Fibroblast of mammary gland (primary cell): Measurements from ENCODE around the gene ANXA11.
A peak's percentile ranks its signal among the peaks of the same experiment; 100 is the strongest.
"Not testable (repeated sequence)": the region's sequence is repeated elsewhere in the genome, so short reads cannot be mapped to it uniquely, and the experiment has no call there.

Experiments used
- DNase-seq: peaks from one replicate; pipeline ENCODE4 v3.0.0-alpha.2; 2010; ENCODE audit warnings: low read depth
- H3K4me3 ChIP-seq: 2 replicates; pipeline ENCODE4 v1.5.1; 2011; ENCODE audit warnings: low read depth, mild to moderate bottlenecking, low read length, moderate library complexity; ENCODE audit not compliant: control insufficient read depth
- CTCF ChIP-seq: conservative IDR thresholded peaks from 2 replicates; pipeline ENCODE4 v1.5.1; 2011; ENCODE audit warnings: low read depth, low read length, inconsistent platforms; ENCODE audit not compliant: control insufficient read depth, insufficient read depth

The ANXA11 gene

GRCh38 chr10:80153460-80153859, 51.9 kb downstream of the ANXA11 start:
- DNase-seq = no peak
- TF ChIP-seq CTCF = no peak
- H3K4me3 ChIP-seq = no peak overlapping the region

- no peak for DNase-seq
- no peak overlapping the region for H3K4me3 ChIP-seq
- no peak for TF ChIP-seq CTCF
Measured at GRCh38 chr10:80152820-80153219, 52.5 kb downstream of the ANXA11 start.

- DNase-seq = no peak
- no peak overlapping the region for H3K4me3 ChIP-seq
- no peak for TF ChIP-seq CTCF
Measured at GRCh38 chr10:80150172-80150571, 55.2 kb downstream of the ANXA11 start.

- H3K4me3 ChIP-seq = no peak overlapping the region
- DNase-seq = no peak
- no peak for TF ChIP-seq CTCF
Measured at GRCh38 chr10:80149123-80149522, 56.2 kb downstream of the ANXA11 start.

GRCh38 chr10:80148166-80148805, 57.1 kb downstream of the ANXA11 start:
- DNase-seq = no peak
- TF ChIP-seq CTCF = no peak
- H3K4me3 ChIP-seq = no peak overlapping the region

- no peak for TF ChIP-seq CTCF
- no peak overlapping the region for H3K4me3 ChIP-seq
- DNase-seq = no peak
Measured at GRCh38 chr10:80146918-80147317, 58.4 kb downstream of the ANXA11 start.

GRCh38 chr10:80145406-80146308, 59.7 kb downstream of the ANXA11 start:
- DNase-seq = peak; percentile 86
- H3K4me3 ChIP-seq = not testable (repeated sequence)
